Esophagus mucosa (tissue), 1 donor: ENCODE measurements around the gene METTL25. TPM values are rescaled to one million over a fixed set of nuclear protein-coding genes. Genes with fewer than 3 reads are reported as not detected.

Experiments
- ATAC-seq: fragments of 200-7000 bp; cut with Tn5 transposase; one replicate; pipeline ENCODE4 v1.9.1; 2020
- total RNA-seq: library from RNA; stranded (reverse); gene quantifications from one replicate; pipeline ENCODE4 v1.2.4, GENCODE V29; 2023
- donor health status: DM: yes; HTN: yes; CAD: no.

METTL25 gene
- total RNA-seq, 1 donor from 2014 or later: 7.3 TPM

DNA sequence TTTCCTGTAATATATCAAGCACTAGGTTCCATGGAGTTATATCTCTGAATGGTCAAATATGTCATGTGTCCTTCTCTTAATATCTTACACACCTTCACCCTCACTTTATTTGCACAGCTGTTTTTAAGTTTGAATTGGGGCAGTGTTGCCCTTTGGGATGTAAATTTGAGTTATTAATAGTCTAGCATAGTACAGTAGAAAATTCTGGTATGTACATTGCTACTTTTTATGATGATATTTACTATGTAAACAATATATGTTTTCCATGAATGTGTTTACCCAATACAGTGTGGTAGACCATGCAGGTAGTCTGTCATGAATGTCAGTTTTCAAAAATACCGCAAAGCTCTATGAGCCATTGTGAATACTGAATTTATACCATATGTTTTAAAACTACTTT, 50.5 kb downstream of the METTL25 start:
- no peak for ATAC-seq

DNA sequence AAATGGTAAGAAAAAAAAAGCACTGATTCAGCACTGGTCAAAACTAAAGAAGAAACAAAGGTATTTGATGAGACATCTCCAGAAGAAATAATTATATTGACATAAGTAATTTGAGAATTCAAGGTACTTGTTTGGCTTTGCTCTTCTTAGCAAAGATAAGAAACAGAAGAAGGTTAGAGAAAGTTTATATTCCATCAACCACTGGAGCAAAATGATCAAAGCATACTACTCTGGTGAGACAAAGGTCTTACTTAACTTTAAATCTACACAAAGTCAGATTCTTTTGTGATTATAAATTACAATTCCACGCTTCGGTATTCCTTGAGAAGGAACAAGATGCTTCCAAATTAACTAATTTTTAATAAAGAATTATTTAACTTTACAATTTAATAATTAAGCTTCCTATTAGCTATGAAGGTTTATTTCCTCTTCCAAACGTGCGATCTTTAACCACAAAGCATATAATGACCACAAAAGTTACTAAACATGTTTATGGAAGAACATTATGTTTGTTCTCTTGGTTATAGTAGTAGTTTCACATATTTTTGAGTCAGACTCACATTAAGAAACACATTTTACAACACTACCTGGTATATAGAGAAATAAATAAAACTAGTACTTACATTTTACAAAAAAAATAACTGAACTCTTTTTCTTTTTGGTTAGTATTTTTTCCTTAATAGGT, 53.4 kb downstream of the METTL25 start:
- ATAC-seq: no peak

- ATAC-seq: no peak
These were observed 53.9 kb downstream of the METTL25 start for GRCh38 chr12:82412246-82412645.

GRCh38 chr12:82414044-82414443, 55.7 kb downstream of the METTL25 start:
- no peak for ATAC-seq

DNA sequence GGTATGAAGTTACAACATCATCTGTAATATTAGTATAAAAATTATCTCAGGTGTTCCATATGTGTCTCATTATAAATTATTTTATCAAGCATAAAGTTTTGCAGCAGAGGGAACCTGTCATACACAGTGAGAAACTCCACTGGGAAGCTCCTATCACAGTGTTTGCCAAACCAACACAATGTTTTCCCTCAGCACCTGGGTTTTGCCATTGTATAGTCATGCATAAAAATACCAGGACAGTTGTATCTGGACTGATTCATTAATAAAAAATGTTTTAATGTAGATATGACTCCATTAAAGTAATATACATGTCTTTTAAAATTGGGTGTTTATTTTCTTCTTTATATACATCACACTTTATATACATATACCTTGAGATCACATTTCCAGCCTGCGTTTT, 56.6 kb downstream of the METTL25 start:
- ATAC-seq: no peak

DNA sequence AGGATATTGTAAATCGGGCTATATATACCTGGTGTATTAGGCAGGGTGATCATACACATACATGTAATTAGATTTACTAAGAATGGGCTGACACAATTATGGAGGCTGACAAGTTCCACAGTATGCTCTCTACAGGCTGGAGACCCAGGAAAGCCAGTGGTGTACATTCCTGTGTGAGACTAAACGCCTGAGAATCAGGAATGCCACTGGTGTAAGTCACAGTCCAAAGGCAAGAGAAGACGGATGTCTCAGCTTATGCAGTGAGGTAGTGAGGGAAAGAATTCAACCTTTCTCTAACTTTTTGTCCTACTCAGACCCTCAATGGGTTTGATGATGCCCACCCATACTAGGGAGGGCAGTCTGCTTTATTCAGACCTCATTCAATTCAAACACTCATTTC, 57.1 kb downstream of the METTL25 start:
- ATAC-seq: no peak

DNA sequence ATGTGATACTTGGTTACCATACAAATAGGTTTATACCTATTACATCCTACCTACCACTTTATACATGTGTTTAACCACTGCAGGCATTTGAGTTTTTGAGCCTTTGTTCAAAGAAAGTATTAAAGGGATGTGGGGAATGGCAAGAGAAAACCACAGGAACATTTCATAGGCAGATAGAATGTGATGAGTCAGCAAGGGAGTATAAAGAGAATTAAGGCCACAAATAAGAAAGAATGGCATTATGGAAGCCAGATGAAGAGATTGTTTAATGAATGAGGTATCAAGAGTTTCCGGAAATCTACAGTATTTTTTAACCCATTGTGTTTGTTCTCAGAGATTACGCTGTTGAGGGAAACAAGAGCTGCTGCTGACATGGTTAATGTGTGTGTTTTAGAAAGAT, 66.9 kb downstream of the METTL25 start:
- ATAC-seq: no peak

- no peak for ATAC-seq
These were observed 67.8 kb downstream of the METTL25 start for GRCh38 chr12:82426081-82426480.

GRCh38 chr12:82426586-82426985, 68.3 kb downstream of the METTL25 start:
- no peak for ATAC-seq

DNA sequence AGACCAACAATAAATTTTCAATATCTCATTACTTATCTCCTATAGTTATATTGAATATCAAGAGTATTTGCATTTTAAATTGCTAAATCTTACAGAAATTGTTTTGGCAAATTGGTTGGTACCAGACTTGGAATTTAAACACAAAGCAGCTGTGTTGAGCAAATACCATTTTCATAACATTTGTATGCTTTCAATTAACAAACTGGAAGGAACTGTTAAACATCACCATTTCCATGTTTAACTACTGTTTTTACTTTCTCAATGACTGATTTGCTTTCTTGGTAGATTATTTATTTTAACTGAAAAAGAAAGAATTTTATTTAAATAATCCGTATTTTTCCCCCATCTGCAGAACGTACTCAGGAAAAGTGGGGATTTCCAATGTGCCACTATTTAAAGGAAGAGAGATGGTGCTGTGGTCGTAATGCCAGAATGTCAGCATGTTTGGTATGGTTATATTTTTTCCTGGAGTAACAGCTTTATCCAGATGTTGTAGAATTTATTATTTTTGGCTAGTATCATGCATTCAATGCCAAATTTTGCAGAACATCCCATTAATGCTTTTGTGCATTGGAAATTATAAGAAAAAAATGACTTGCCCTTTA, 72.3 kb downstream of the METTL25 start:
- ATAC-seq: no peak

- ATAC-seq: no peak
These were observed 76.1 kb downstream of the METTL25 start for GRCh38 chr12:82434392-82434911.

GRCh38 chr12:82436354-82436753, 78.0 kb downstream of the METTL25 start:
- no peak for ATAC-seq

GRCh38 chr12:82437744-82438143, 79.4 kb downstream of the METTL25 start:
- no peak for ATAC-seq

DNA sequence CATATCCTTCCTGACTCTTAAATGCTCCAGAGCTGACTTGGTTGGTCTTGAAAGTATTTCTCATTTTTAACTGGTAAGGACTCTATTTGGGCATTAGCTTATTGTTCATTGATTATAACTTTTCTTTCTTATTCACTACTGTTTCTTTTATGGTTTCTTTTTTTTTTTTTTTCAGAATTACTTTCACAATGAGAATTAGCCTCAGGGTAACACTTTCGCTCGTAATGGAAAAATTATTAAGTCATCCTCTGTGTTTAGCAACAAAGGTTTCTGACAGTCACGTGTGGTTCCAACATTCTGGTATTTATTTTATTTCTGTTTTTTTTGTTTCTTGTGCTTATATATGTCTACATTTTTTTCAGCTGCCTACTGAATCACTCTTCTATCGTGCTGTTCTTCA, 80.0 kb downstream of the METTL25 start:
- no peak for ATAC-seq

GRCh38 chr12:82440885-82441284, 82.6 kb downstream of the METTL25 start:
- no peak for ATAC-seq

GRCh38 chr12:82448911-82449578, 90.7 kb downstream of the METTL25 start:
- ATAC-seq: no peak

- ATAC-seq: no peak
These were observed 98.3 kb downstream of the METTL25 start for GRCh38 chr12:82456633-82457032.

GRCh38 chr12:82458101-82458500, 99.8 kb downstream of the METTL25 start:
- ATAC-seq: no peak

GRCh38 chr12:82461393-82461792, 103.1 kb downstream of the METTL25 start:
- ATAC-seq: no peak

GRCh38 chr12:82461836-82462235, 103.5 kb downstream of the METTL25 start:
- ATAC-seq: peak; percentile 98

DNA sequence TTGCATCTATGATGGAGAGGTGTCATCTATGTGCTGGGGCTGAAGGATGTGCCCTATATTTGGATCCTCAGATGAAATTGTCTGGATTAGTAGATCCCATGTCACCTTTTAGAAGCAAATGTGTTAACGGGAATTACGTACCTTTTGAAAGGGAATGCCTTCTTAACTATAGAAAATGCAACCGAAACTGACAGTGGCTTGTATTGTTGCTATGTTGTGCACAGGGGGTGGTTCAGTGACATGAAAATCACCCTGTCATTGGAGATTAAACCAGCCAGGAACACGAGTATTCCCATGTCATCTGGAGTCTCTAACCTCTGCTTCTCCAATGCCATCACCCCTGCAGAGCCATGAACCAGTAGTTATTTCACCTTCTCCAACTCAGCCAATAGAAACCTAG, 110.2 kb downstream of the METTL25 start:
- no peak for ATAC-seq

- no peak for ATAC-seq
These were observed 112.7 kb downstream of the METTL25 start for GRCh38 chr12:82470906-82471512.

DNA sequence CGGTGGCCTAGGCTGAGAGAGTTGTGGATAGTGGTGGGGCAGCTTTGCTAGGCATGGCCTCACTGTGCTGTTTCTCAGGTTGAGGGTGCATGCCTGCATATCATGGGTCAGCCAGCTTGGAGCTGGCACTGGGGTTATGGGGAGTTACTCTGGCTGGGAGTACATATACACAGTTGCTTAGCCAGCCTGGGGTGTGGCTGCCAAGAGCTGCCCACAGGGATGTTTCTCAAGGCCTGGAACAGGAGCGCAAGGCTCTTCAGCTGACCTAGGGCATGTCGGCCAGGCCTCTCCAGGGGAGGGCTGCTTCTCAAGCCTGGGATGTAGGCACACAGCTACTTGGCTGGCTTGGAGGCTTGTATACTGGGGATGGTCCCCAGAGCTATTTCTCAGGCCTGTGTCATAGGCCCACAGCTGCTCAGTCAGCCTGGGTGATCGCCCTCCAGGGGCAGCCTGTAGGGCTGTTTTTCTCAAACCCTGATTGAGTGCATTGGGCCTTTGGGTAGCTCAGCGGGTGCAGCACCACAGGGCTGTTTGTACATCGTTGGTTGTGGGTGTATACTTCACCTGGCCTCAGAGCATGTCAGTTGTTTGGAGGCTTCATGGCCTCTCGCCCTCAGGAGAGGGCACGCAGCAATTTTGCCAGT, 114.9 kb downstream of the METTL25 start:
- no peak for ATAC-seq
